ENCODE results near the gene KLK5.
"Not testable (repeated sequence)": the region's sequence is repeated elsewhere in the genome, so short reads cannot be mapped to it uniquely, and the experiment has no call there.

The KLK5 gene

DNA sequence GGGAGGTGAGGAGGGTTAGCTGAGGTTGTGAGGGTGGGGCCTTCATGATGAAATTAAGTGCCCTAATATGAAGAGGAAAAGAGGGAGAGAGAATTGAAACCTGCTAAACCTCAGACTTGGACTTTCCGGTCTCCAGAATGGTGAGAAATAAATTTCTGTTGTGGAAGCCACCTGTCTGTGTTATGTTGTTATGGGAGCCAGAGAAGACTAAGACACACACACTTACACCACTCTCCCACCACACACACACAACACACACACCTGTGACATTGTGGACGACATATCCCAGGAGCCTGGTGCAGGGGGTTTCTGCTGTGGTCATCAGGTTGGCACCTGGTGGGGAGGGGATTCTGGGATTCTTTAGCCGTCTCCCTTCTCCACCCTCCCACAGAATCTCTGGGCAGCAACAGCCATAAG, 55.6 kb downstream of the KLK5 start:
- no peak overlapping the region for H3K27ac ChIP-seq
- no peak overlapping the region for H3K4me3 ChIP-seq (ENCODE audit: low read depth, low read length)
- DNase-seq = no peak
- no peaks in the 10 kb centered on the region for H3K36me3 ChIP-seq (replicated peaks)
- TF ChIP-seq, protein P1, sequence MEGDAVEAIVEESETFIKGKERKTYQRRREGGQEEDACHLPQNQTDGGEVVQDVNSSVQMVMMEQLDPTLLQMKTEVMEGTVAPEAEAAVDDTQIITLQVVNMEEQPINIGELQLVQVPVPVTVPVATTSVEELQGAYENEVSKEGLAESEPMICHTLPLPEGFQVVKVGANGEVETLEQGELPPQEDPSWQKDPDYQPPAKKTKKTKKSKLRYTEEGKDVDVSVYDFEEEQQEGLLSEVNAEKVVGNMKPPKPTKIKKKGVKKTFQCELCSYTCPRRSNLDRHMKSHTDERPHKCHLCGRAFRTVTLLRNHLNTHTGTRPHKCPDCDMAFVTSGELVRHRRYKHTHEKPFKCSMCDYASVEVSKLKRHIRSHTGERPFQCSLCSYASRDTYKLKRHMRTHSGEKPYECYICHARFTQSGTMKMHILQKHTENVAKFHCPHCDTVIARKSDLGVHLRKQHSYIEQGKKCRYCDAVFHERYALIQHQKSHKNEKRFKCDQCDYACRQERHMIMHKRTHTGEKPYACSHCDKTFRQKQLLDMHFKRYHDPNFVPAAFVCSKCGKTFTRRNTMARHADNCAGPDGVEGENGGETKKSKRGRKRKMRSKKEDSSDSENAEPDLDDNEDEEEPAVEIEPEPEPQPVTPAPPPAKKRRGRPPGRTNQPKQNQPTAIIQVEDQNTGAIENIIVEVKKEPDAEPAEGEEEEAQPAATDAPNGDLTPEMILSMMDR (IDR thresholded peaks at IDR 0.05; ENCODE audit: low read depth, low read length, missing control alignments) = no peak
- in situ Hi-C loops (cut with HindIII; ENCODE audit: low pct_ligation_motif_present, low sequenced_read_pairs) = no loop called here
- no peaks in the 10 kb centered on the region for H3K27me3 ChIP-seq (replicated peaks)

DNA sequence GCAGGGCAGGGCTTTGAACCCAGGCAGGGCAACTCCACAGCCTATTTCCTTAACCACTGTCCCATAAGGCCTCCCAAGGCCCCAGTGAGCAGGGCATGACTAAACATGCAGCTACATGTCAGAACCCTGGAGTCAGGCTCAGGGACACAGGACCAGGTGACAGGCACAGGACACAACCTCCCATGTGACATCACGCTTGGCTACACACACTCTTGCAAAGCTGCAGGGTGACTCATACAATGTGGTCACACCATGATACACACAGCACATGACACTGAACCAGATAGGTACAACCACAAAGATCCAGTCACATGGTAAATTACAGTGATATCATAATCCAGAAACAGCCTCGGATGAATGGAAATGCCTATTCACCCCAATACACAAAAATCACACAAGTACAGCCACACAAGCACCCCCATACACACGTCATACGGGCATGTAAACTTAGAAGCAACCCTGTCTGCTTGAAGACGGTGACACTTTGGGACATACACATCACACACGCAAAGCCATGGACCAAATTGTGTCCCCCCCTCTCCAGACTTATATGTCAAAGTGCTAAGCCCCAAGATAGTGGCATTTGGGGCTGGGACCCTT, 56.1 kb downstream of the KLK5 start:
- in situ Hi-C loops (cut with HindIII; ENCODE audit: low pct_ligation_motif_present, low sequenced_read_pairs) = no loop called here
- H3K27ac ChIP-seq = no peak overlapping the region

GRCh38 chr19:50896089-50896590, 56.7 kb downstream of the KLK5 start:
- in situ Hi-C loops (cut with HindIII; ENCODE audit: low pct_ligation_motif_present, low sequenced_read_pairs); H3K4me3 ChIP-seq (ENCODE audit: low read depth, low read length); H3K27me3 ChIP-seq (replicated peaks); DNase-seq; H3K27ac ChIP-seq; H3K36me3 ChIP-seq (replicated peaks): not testable (repeated sequence)

More for the DNA sequence above, 56.1 kb downstream of the KLK5 start:
- peak; percentile 49 for DNase-seq
- TF ChIP-seq, protein P1 (IDR thresholded peaks at IDR 0.05; ENCODE audit: low read depth, low read length, missing control alignments) = no peak
- H3K4me3 ChIP-seq (ENCODE audit: low read depth, low read length) = no peak overlapping the region
- no peaks in the 10 kb centered on the region for H3K36me3 ChIP-seq (replicated peaks)
- no peaks in the 10 kb centered on the region for H3K27me3 ChIP-seq (replicated peaks)

GRCh38 chr19:50894478-50895356, 58.1 kb downstream of the KLK5 start:
- in situ Hi-C loops (cut with HindIII; ENCODE audit: low pct_ligation_motif_present, low sequenced_read_pairs) = no loop called here
- Histone ChIP-seq H3K36me3 (replicated peaks) (no peaks in the 10 kb centered on the region), H3K27ac (no peak overlapping the region), H3K4me3 (ENCODE audit: low read depth, low read length) (no peak overlapping the region), H3K27me3 (replicated peaks) (no peaks in the 10 kb centered on the region)
- no peak for DNase-seq
- TF ChIP-seq, protein P1 (IDR thresholded peaks at IDR 0.05; ENCODE audit: low read depth, low read length, missing control alignments) = no peak
